IPS-15b (cell line): ENCODE results near the gene PSMB5.

Source experiments
- H3K27me3 ChIP-seq: one replicate; pipeline ENCODE4 v1.6.1; 2013; ENCODE audit warnings: low read length; ENCODE audit not compliant: control insufficient read depth, insufficient read depth
- H3K36me3 ChIP-seq: one replicate; pipeline ENCODE4 v1.6.1; 2013; ENCODE audit warnings: low read length; ENCODE audit not compliant: control insufficient read depth, insufficient read depth
- H3K4me1 ChIP-seq: one replicate; pipeline ENCODE4 v1.6.1; 2013; ENCODE audit warnings: mild to moderate bottlenecking, low read length; ENCODE audit not compliant: control insufficient read depth, insufficient read depth
- H3K4me3 ChIP-seq: one replicate; pipeline ENCODE4 v1.5.1; 2013; ENCODE audit warnings: low read depth, low read length
- H3K9ac ChIP-seq: one replicate; pipeline ENCODE4 v1.6.1; 2013; ENCODE audit warnings: low read depth, mild to moderate bottlenecking, low read length
- H3K9me3 ChIP-seq: one replicate; pipeline ENCODE4 v1.6.1; 2013; ENCODE audit warnings: mild to moderate bottlenecking, low read length; ENCODE audit not compliant: control insufficient read depth, insufficient read depth

PSMB5 gene

GRCh38 chr14:23047751-23048693 is 13.3 kb upstream of the PSMB5 start:
- Histone ChIP-seq H3K4me1 (no peaks in the 10 kb centered on the region), H3K4me3 (no peak overlapping the region), H3K27me3 (no peaks in the 10 kb centered on the region), H3K9ac (no peak overlapping the region), H3K9me3 (no peaks in the 10 kb centered on the region), H3K36me3 (peaks cover 5% of the 10 kb centered on the region)

GRCh38 chr14:23047034-23047634 is 12.4 kb upstream of the PSMB5 start:
- Histone ChIP-seq H3K4me1 (no peaks in the 10 kb centered on the region), H3K9me3 (no peaks in the 10 kb centered on the region), H3K9ac (no peak overlapping the region), H3K27me3 (no peaks in the 10 kb centered on the region), H3K4me3 (no peak overlapping the region), H3K36me3 (peaks cover 5% of the 10 kb centered on the region)

GRCh38 chr14:23045419-23046357 is 11.0 kb upstream of the PSMB5 start:
- no peaks in the 10 kb centered on the region for H3K9me3 ChIP-seq
- H3K4me3 ChIP-seq, result no peak overlapping the region
- H3K36me3 ChIP-seq, result peaks cover 5% of the 10 kb centered on the region
- no peaks in the 10 kb centered on the region for H3K27me3 ChIP-seq
- H3K4me1 ChIP-seq, result no peaks in the 10 kb centered on the region
- H3K9ac ChIP-seq, result no peak overlapping the region

- Histone ChIP-seq H3K4me3 (no peak overlapping the region), H3K9me3 (no peaks in the 10 kb centered on the region), H3K36me3 (peaks cover 5% of the 10 kb centered on the region), H3K9ac (no peak overlapping the region), H3K4me1 (no peaks in the 10 kb centered on the region), H3K27me3 (no peaks in the 10 kb centered on the region)
These were observed 10.1 kb upstream of the PSMB5 start for GRCh38 chr14:23044840-23045239.

GRCh38 chr14:23043754-23044153 is 9.1 kb upstream of the PSMB5 start:
- Histone ChIP-seq H3K9ac (no peak overlapping the region), H3K36me3 (no peaks in the 10 kb centered on the region)

GRCh38 chr14:23043145-23043544 is 8.4 kb upstream of the PSMB5 start:
- Histone ChIP-seq H3K36me3 (no peaks in the 10 kb centered on the region), H3K9me3 (no peaks in the 10 kb centered on the region), H3K4me1 (no peaks in the 10 kb centered on the region), H3K27me3 (no peaks in the 10 kb centered on the region), H3K4me3 (no peak overlapping the region), H3K9ac (no peak overlapping the region)

More at GRCh38 chr14:23043754-23044153, 9.1 kb upstream of the PSMB5 start:
- Histone ChIP-seq H3K27me3 (no peaks in the 10 kb centered on the region), H3K4me3 (no peak overlapping the region), H3K9me3 (no peaks in the 10 kb centered on the region), H3K4me1 (no peaks in the 10 kb centered on the region)

- Histone ChIP-seq H3K4me1 (no peaks in the 10 kb centered on the region), H3K9me3 (no peaks in the 10 kb centered on the region), H3K9ac (no peak within 1 kb of the TSS)
These were observed 7.7 kb upstream of the PSMB5 start, which contains the start of gene PSMB11 for GRCh38 chr14:23042162-23042965. TSS of gene PSMB11 (plus strand) at chr14:23042212. CDS start at chr14:23042226, 14 bp downstream.

GRCh38 chr14:23041729-23042128 is 7.0 kb upstream of the PSMB5 start:
- Histone ChIP-seq H3K9ac (no peak overlapping the region), H3K4me1 (no peaks in the 10 kb centered on the region), H3K27me3 (no peaks in the 10 kb centered on the region), H3K36me3 (no peaks in the 10 kb centered on the region), H3K9me3 (no peaks in the 10 kb centered on the region), H3K4me3 (no peak overlapping the region)

More at GRCh38 chr14:23042162-23042965, 7.7 kb upstream of the PSMB5 start, which contains the start of gene PSMB11:
- Histone ChIP-seq H3K36me3 (no peaks in the 10 kb centered on the region), H3K4me3 (no peak within 1 kb of the TSS), H3K27me3 (no peaks in the 10 kb centered on the region)

- Histone ChIP-seq H3K27me3 (no peaks in the 10 kb centered on the region), H3K4me1 (peaks cover 5% of the 10 kb centered on the region), H3K9me3 (no peaks in the 10 kb centered on the region), H3K9ac (no peak overlapping the region), H3K36me3 (no peaks in the 10 kb centered on the region), H3K4me3 (no peak overlapping the region)
These were observed 5.4 kb upstream of the PSMB5 start for GRCh38 chr14:23040100-23040499.

GRCh38 chr14:23035303-23036144 is 824 bp upstream of the PSMB5 start:
- peak overlapping the region; percentile 96 for H3K4me3 ChIP-seq
- H3K9ac ChIP-seq, result no peak overlapping the region
- no peaks in the 10 kb centered on the region for H3K27me3 ChIP-seq
- H3K9me3 ChIP-seq, result no peaks in the 10 kb centered on the region
- peaks cover 17% of the 10 kb centered on the region for H3K36me3 ChIP-seq
- peaks cover 10% of the 10 kb centered on the region for H3K4me1 ChIP-seq
